WI38 (cell line): Measurements from ENCODE around the gene ARL2BP.
"Not testable (repeated sequence)": the region's sequence is repeated elsewhere in the genome, so short reads cannot be mapped to it uniquely, and the experiment has no call there.

Experiments
- H3K4me3 ChIP-seq: 2 replicates; pipeline ENCODE4 v1.5.1; 2011; ENCODE audit warnings: low read depth, mild to moderate bottlenecking, control low read depth, low read length
- CTCF ChIP-seq: IDR thresholded peaks from 2 replicates; pipeline ENCODE4 v1.5.1; 2012; ENCODE audit warnings: low read depth, mild to moderate bottlenecking, control low read depth, low read length

The ARL2BP gene

GRCh38 chr16:57244767-57245471 lies at the start of gene ARL2BP:
TSS of gene ARL2BP (plus strand) at chr16:57245259. CDS start at chr16:57245368, 109 bp downstream.
- peak within 1 kb of the TSS; percentile 82 for H3K4me3 ChIP-seq
- no peak for TF ChIP-seq CTCF

GRCh38 chr16:57196286-57196685 lies 48.8 kb upstream of the ARL2BP start:
- no peak overlapping the region for H3K4me3 ChIP-seq
- TF ChIP-seq CTCF = no peak

DNA sequence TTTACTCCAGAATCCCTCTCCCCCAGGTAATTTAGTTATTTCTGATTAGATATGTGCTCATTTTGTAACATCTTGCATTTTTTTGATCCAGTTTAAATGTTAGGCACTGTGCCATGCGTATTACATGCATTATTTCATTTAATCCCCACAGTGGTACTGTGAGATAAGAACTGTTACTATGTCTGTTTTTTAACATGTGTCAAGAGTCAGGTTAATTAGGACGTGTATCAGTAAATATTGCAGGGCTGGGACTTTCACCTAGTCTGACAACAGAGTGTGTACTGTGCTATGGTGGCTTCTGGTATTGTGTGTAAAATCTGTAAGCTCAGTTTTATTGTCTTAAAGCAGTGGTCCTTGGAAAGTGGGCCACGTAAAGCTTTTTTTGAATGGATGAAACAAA lies 48.3 kb upstream of the ARL2BP start:
- H3K4me3 ChIP-seq = no peak overlapping the region

GRCh38 chr16:57200321-57200720 lies 44.7 kb upstream of the ARL2BP start:
- H3K4me3 ChIP-seq = not testable (repeated sequence)

More for the DNA sequence above, 48.3 kb upstream of the ARL2BP start:
- TF ChIP-seq CTCF = no peak

DNA sequence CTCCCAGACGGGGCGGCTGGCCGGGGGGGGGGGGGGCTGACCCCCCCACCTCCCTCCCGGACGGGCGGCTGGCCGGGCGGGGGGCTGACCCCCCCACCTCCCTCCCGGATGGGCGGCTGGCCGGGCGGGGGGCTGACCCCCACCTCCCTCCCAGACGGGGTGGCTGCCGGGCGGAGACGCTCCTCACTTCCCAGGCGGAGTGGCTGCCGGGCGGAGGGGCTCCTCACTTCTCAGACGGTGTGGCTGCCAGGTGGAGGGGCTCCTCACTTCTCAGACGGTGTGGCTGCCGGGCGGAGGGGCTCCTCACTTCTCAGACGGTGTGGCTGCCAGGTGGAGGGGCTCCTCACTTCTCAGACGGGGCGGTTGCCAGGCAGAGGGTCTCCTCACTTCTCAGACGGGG lies 44.1 kb upstream of the ARL2BP start:
- H3K4me3 ChIP-seq = not testable (repeated sequence)

- TF ChIP-seq CTCF = no peak
- H3K4me3 ChIP-seq = no peak overlapping the region
These were observed 42.8 kb upstream of the ARL2BP start for GRCh38 chr16:57202095-57202886.

DNA sequence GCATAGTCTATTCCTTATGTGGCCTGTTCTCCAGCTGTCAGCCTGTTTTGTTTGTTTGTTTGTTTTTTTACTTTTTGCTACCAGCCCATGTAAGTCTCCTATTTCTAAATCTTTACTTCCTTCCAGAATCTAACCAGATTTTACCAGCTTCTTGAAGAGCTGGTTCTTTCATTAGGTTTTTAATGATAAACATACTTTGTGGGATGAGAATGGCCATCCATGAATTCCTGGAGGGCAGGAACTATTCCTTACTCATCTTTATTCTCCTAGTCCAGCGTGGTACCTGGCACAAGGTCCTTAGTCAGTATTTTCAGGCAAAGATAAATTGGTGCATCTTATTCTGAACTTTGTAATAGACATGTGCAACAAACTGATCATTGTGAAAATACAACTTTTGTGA lies 41.6 kb upstream of the ARL2BP start:
- no peak for TF ChIP-seq CTCF
- no peak overlapping the region for H3K4me3 ChIP-seq

GRCh38 chr16:57204675-57205074 lies 40.4 kb upstream of the ARL2BP start:
- TF ChIP-seq CTCF = no peak
- no peak overlapping the region for H3K4me3 ChIP-seq
